Measurements from ENCODE around the gene SLC20A1.

SLC20A1 gene

GRCh38 chr2:112671801-112672200, 26.1 kb downstream of the SLC20A1 start:
- TF ChIP-seq SPI1 (IDR thresholded peaks at IDR 0.05; ENCODE audit: low read depth, low read length) (no peak), POLR2A (IDR thresholded peaks at IDR 0.05; ENCODE audit: low read depth, low read length) (no peak), POLR2AphosphoS5 (IDR thresholded peaks at IDR 0.05; ENCODE audit: low read depth, low read length) (no peak), PAX5 (IDR thresholded peaks at IDR 0.05; ENCODE audit: insufficient read depth, low read length, severe bottlenecking) (no peak), POU2F2 (IDR thresholded peaks at IDR 0.05; ENCODE audit: low read depth, low read length) (no peak), TAF1 (IDR thresholded peaks at IDR 0.05; ENCODE audit: low read depth, low read length) (no peak)
- DNase-seq (ENCODE audit: insufficient read length, low spot score): no peak
- FAIRE-seq: no peak

- TF ChIP-seq POLR2AphosphoS5 (IDR thresholded peaks at IDR 0.05; ENCODE audit: low read depth, low read length) (no peak), SPI1 (IDR thresholded peaks at IDR 0.05; ENCODE audit: low read depth, low read length) (no peak), POU2F2 (IDR thresholded peaks at IDR 0.05; ENCODE audit: low read depth, low read length) (no peak)
- no peak for DNase-seq (ENCODE audit: insufficient read length, low spot score)
- no peak for FAIRE-seq
Observed at GRCh38 chr2:112673008-112673407, 27.3 kb downstream of the SLC20A1 start.

GRCh38 chr2:112674229-112674628, 28.5 kb downstream of the SLC20A1 start:
- DNase-seq (ENCODE audit: insufficient read length, low spot score) (no peak), FAIRE-seq (no peak)
- TF ChIP-seq POLR2AphosphoS5 (IDR thresholded peaks at IDR 0.05; ENCODE audit: low read depth, low read length): no peak
- TF ChIP-seq TAF1 (IDR thresholded peaks at IDR 0.05; ENCODE audit: low read depth, low read length): no peak
- no peak for TF ChIP-seq POLR2A (IDR thresholded peaks at IDR 0.05; ENCODE audit: low read depth, low read length)
- no peak for TF ChIP-seq PAX5 (IDR thresholded peaks at IDR 0.05; ENCODE audit: insufficient read depth, low read length, severe bottlenecking)
- no peak for TF ChIP-seq POU2F2 (IDR thresholded peaks at IDR 0.05; ENCODE audit: low read depth, low read length)
- no peak for TF ChIP-seq SPI1 (IDR thresholded peaks at IDR 0.05; ENCODE audit: low read depth, low read length)

GRCh38 chr2:112679484-112679883, 33.7 kb downstream of the SLC20A1 start:
- DNase-seq (ENCODE audit: insufficient read length, low spot score) (no peak), FAIRE-seq (no peak)
- TF ChIP-seq SPI1 (IDR thresholded peaks at IDR 0.05; ENCODE audit: low read depth, low read length): no peak
- TF ChIP-seq POLR2AphosphoS5 (IDR thresholded peaks at IDR 0.05; ENCODE audit: low read depth, low read length): no peak
- TF ChIP-seq POLR2A (IDR thresholded peaks at IDR 0.05; ENCODE audit: low read depth, low read length): no peak
- no peak for TF ChIP-seq POU2F2 (IDR thresholded peaks at IDR 0.05; ENCODE audit: low read depth, low read length)
- TF ChIP-seq TAF1 (IDR thresholded peaks at IDR 0.05; ENCODE audit: low read depth, low read length): no peak
- TF ChIP-seq PAX5 (IDR thresholded peaks at IDR 0.05; ENCODE audit: insufficient read depth, low read length, severe bottlenecking): no peak

GRCh38 chr2:112680666-112681101, 34.9 kb downstream of the SLC20A1 start:
- TF ChIP-seq SPI1 (IDR thresholded peaks at IDR 0.05; ENCODE audit: low read depth, low read length): no peak
- TF ChIP-seq POU2F2 (IDR thresholded peaks at IDR 0.05; ENCODE audit: low read depth, low read length): no peak
- TF ChIP-seq TAF1 (IDR thresholded peaks at IDR 0.05; ENCODE audit: low read depth, low read length): no peak
- no peak for TF ChIP-seq POLR2A (IDR thresholded peaks at IDR 0.05; ENCODE audit: low read depth, low read length)
- no peak for TF ChIP-seq PAX5 (IDR thresholded peaks at IDR 0.05; ENCODE audit: insufficient read depth, low read length, severe bottlenecking)
- no peak for TF ChIP-seq POLR2AphosphoS5 (IDR thresholded peaks at IDR 0.05; ENCODE audit: low read depth, low read length)
- DNase-seq (ENCODE audit: insufficient read length, low spot score) (no peak), FAIRE-seq (no peak)

- no peak for DNase-seq (ENCODE audit: insufficient read length, low spot score)
- no peak for FAIRE-seq
- no peak for TF ChIP-seq TAF1 (IDR thresholded peaks at IDR 0.05; ENCODE audit: low read depth, low read length)
- TF ChIP-seq POU2F2 (IDR thresholded peaks at IDR 0.05; ENCODE audit: low read depth, low read length): no peak
- TF ChIP-seq POLR2A (IDR thresholded peaks at IDR 0.05; ENCODE audit: low read depth, low read length): no peak
- no peak for TF ChIP-seq SPI1 (IDR thresholded peaks at IDR 0.05; ENCODE audit: low read depth, low read length)
Observed at GRCh38 chr2:112682101-112682500, 36.4 kb downstream of the SLC20A1 start.

GRCh38 chr2:112683550-112684414, 38.0 kb downstream of the SLC20A1 start:
- no peak for FAIRE-seq

GRCh38 chr2:112684415-112684775, 38.7 kb downstream of the SLC20A1 start:
- DNase-seq (ENCODE audit: insufficient read length, low spot score) (no peak), FAIRE-seq (no peak)
- TF ChIP-seq TAF1 (IDR thresholded peaks at IDR 0.05; ENCODE audit: low read depth, low read length) (no peak), POLR2AphosphoS5 (IDR thresholded peaks at IDR 0.05; ENCODE audit: low read depth, low read length) (no peak), SPI1 (IDR thresholded peaks at IDR 0.05; ENCODE audit: low read depth, low read length) (no peak), POLR2A (IDR thresholded peaks at IDR 0.05; ENCODE audit: low read depth, low read length) (no peak), POU2F2 (IDR thresholded peaks at IDR 0.05; ENCODE audit: low read depth, low read length) (no peak), PAX5 (IDR thresholded peaks at IDR 0.05; ENCODE audit: insufficient read depth, low read length, severe bottlenecking) (no peak)

More at GRCh38 chr2:112683550-112684414, 38.0 kb downstream of the SLC20A1 start:
- DNase-seq (ENCODE audit: insufficient read length, low spot score): no peak
- no peak for TF ChIP-seq POU2F2 (IDR thresholded peaks at IDR 0.05; ENCODE audit: low read depth, low read length)
- no peak for TF ChIP-seq POLR2A (IDR thresholded peaks at IDR 0.05; ENCODE audit: low read depth, low read length)
- peak; percentile 88 for TF ChIP-seq SPI1 (IDR thresholded peaks at IDR 0.05; ENCODE audit: low read depth, low read length)

GRCh38 chr2:112685271-112685884, 39.6 kb downstream of the SLC20A1 start:
- FAIRE-seq (no peak), DNase-seq (ENCODE audit: insufficient read length, low spot score) (no peak)
- TF ChIP-seq POU2F2 (IDR thresholded peaks at IDR 0.05; ENCODE audit: low read depth, low read length) (no peak), PAX5 (IDR thresholded peaks at IDR 0.05; ENCODE audit: insufficient read depth, low read length, severe bottlenecking) (no peak), TAF1 (IDR thresholded peaks at IDR 0.05; ENCODE audit: low read depth, low read length) (no peak), SPI1 (IDR thresholded peaks at IDR 0.05; ENCODE audit: low read depth, low read length) (no peak), POLR2A (IDR thresholded peaks at IDR 0.05; ENCODE audit: low read depth, low read length) (no peak), POLR2AphosphoS5 (IDR thresholded peaks at IDR 0.05; ENCODE audit: low read depth, low read length) (no peak)

Data from GM12891 (cell line).